Epithelial cell of umbilical artery (primary cell): ENCODE measurements around the gene TNFAIP6. TPM values are rescaled to one million over a fixed set of nuclear protein-coding genes. Genes with fewer than 3 reads are reported as not detected.

Source experiments
- total RNA-seq: library from RNA; depleted of rRNA; stranded (reverse); fragments of >200 nt; gene quantifications from 2 replicates; pipeline ENCODE4 v1.2.3, GENCODE V29; 2014

The TNFAIP6 gene
- total RNA-seq: under 0.01 and 0.91 TPM in 2 replicates

GRCh38 chr2:151357359-151357758 lies at the start of gene TNFAIP6:
TSS of gene TNFAIP6 (plus strand) at chr2:151357592. CDS start at chr2:151357667, 75 bp downstream.

GRCh38 chr2:151409601-151410484 lies 52.5 kb downstream of the TNFAIP6 start, which contains the start of gene RIF1:
TSS of gene RIF1 (plus strand) at chr2:151409902. CDS start at chr2:151410424, 522 bp downstream.

Other genes with a start within 250 kb of the TNFAIP6 start
- 2.7 and 2.9 TPM in 2 replicates for gene RBM43, start 95.7 kb upstream of the TNFAIP6 start, total RNA-seq
- 12.0 and 44.2 TPM in 2 replicates for gene NMI, start 67.9 kb upstream of the TNFAIP6 start, total RNA-seq
- gene RIF1, start 52.3 kb downstream of the TNFAIP6 start, total RNA-seq: 40.3 and 51.7 TPM in 2 replicates